Activated naive CD8-positive, alpha-beta T cell treated with anti-CD3 and anti-CD28 coated beads, Interleukin-2, amount 50 U/mL, for 16 hours (primary cell): Measurements from ENCODE around the gene MZT2A.
"Not testable (repeated sequence)": the region's sequence is repeated elsewhere in the genome, so short reads cannot be mapped to it uniquely, and the experiment has no call there.

ENCODE experiments used
- DNase-seq: peaks from one replicate; pipeline ENCODE4 v3.0.0-alpha.2; 2020; ENCODE audit warnings: low read depth, low spot score

The MZT2A gene

GRCh38 chr2:131454914-131455313, 37.3 kb downstream of the MZT2A start:
- DNase-seq: not testable (repeated sequence)

DNA sequence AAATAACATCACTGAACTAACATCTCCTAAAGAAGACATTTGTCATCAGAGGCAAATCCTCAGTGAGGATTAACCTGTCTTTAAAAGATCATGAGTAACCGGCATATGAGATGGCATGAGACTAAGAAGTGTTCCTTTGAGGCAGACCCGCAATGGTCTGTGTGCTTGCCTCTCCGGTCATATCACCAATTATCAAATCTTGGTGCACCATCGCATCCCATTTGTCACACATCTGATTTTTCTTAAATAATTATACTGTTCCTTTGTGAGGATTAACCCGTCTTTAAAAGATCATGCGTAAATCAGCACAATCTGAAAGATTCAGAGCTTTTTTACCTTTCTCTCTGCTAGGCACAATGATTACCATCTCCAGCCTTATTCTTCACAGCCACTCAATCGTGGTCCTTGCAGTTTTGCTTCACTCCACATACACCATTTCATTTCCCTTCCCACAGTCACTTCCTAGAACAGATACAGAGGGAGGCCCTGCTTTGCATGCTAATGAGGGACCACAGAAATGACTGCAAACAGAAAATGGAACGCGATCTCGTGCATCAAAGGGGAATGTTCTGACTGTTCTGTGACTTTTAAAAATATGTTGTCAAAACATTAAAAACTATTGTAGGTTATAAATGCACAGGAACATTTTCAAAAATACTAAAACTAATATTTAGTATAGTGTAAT, 40.8 kb downstream of the MZT2A start:
- not testable (repeated sequence) for DNase-seq

- not testable (repeated sequence) for DNase-seq
These were observed 44.2 kb downstream of the MZT2A start for GRCh38 chr2:131447981-131448380.

- DNase-seq: no peak
These were observed 46.3 kb downstream of the MZT2A start for GRCh38 chr2:131445896-131446295.

DNA sequence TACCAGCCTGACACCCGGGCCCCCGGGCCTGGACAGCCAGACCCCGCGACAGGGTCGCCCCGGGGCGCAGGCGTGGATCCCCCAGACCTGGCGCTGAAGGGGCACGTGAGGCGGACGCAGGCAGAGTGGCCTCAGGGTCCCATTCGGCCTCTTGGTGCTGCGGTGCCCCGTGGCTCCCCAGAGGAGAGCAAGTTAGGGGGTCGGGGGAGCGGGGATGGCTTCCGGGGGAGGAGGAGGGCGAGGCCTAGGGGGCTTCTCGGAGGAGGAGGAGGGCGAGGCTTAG, 46.7 kb downstream of the MZT2A start:
- DNase-seq: not testable (repeated sequence)

GRCh38 chr2:131444736-131445514, 47.3 kb downstream of the MZT2A start:
- DNase-seq: not testable (repeated sequence)

DNA sequence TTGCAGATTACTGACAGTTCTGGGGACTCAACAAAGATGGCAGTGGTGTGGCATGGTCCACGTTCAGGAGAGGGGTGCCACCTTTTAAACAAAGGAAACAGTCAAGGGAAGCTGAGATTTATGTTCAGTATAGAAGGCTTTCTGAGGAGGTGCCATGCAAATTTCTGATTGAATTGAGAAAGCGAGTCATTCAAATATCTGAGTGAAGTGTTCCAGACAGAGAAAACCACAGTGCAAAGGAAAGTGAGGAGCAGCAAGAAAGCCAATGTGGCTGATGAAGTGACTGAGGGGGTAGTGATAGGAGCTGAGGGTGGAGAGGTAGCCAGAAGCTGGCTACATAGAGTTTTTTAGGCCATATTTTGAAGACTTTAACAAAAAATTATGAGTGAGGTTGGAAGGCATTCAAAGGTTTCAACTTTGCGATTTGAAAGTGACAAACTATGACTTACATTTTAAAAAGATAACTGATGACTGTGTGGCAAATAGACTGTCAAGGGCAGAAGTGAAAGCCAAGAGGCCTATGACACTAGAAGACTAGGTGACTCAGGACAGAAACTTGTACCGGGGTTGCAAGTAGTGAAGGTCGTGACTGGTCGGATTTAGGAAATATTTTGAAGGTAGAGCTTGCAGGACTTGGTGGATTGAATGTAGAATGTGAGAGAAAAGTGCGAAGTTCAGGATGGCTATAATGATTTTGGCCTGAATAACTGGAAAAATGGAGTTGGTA, 51.3 kb downstream of the MZT2A start:
- DNase-seq: not testable (repeated sequence)
